ENCODE measurements around the gene TBCE.

DNA sequence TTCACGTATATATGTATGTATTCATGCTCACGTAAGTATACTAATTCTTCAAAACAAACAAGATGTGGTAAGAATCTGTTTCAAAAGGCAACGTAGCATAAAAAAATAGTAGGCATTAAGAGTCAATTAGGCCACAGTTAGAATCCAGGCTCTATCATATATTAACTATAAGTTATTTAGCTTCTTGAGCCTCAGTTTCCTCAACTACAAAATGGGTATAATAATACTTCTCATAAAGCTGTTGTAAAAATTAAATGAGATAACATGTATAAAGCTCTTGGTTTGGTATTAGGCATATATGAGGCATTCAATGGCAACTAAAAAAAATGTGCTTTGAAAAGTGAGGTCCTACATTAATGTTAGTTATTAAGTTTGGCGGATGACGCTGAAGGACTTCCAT is 127.8 kb downstream of the TBCE start:
- TF ChIP-seq, protein P1, sequence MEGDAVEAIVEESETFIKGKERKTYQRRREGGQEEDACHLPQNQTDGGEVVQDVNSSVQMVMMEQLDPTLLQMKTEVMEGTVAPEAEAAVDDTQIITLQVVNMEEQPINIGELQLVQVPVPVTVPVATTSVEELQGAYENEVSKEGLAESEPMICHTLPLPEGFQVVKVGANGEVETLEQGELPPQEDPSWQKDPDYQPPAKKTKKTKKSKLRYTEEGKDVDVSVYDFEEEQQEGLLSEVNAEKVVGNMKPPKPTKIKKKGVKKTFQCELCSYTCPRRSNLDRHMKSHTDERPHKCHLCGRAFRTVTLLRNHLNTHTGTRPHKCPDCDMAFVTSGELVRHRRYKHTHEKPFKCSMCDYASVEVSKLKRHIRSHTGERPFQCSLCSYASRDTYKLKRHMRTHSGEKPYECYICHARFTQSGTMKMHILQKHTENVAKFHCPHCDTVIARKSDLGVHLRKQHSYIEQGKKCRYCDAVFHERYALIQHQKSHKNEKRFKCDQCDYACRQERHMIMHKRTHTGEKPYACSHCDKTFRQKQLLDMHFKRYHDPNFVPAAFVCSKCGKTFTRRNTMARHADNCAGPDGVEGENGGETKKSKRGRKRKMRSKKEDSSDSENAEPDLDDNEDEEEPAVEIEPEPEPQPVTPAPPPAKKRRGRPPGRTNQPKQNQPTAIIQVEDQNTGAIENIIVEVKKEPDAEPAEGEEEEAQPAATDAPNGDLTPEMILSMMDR (IDR thresholded peaks at IDR 0.05): no peak
- TF ChIP-seq EZH2phosphoT487 (IDR thresholded peaks at IDR 0.05) (no peak), EZH2 (IDR thresholded peaks at IDR 0.05) (no peak)

Data from neural progenitor cell (in vitro differentiated cells).